ENCODE results near the gene SPECC1. TPM values are rescaled to one million over a fixed set of nuclear protein-coding genes. Genes with fewer than 3 reads are reported as not detected.
A peak's percentile ranks its signal among the peaks of the same experiment; 100 is the strongest.

The SPECC1 gene
- total and polyA plus RNA-seq, 9 of the 15 experiments (the other 6 are each of a cell fraction or from before 2014, with no cell fraction given), result 2.4 to 19.6 (median 14.7) TPM

GRCh38 chr17:20155258-20156195 is 146.4 kb downstream of the SPECC1 start (continued):
- TF ChIP-seq ELK1 (CRISPR knock-in tag; IDR thresholded peaks at IDR 0.05) (no peak), TCF7 (IDR thresholded peaks at IDR 0.05; ENCODE audit: borderline replicate concordance) (no peak), FOXM1 (IDR thresholded peaks at IDR 0.05; ENCODE audit: low read depth) (no peak), FOXM1 (CRISPR knock-in tag; IDR thresholded peaks at IDR 0.05; ENCODE audit: low read depth) (no peak), PML (IDR thresholded peaks at IDR 0.05; ENCODE audit: low read length) (0 out of 2 replicates have a peak, but pooled peaks have one; percentile 17), BHLHE40 (IDR thresholded peaks at IDR 0.05; ENCODE audit: low read length) (no peak), TEAD1 (CRISPR knock-in tag; IDR thresholded peaks at IDR 0.05) (no peak), SMARCB1 (IDR thresholded peaks at IDR 0.05; ENCODE audit: insufficient read length, low read depth) (no peak), PREB (CRISPR knock-in tag; IDR thresholded peaks at IDR 0.05) (no peak), RNF219 (CRISPR knock-in tag; IDR thresholded peaks at IDR 0.05) (no peak), ZNF655 (CRISPR knock-in tag; IDR thresholded peaks at IDR 0.05) (no peak), SIN3A (IDR thresholded peaks at IDR 0.05; ENCODE audit: borderline replicate concordance in 2 of 2, control insufficient read depth in 1 of 2, low read depth in 2 of 2, low read length in 2 of 2) (peak in 1 of 2 experiments; percentile 64; a peak in 1 of 4 replicates), RBM15 (IDR thresholded peaks at IDR 0.05; ENCODE audit: insufficient read depth, low read length) (no peak), ZNF124 (CRISPR knock-in tag; IDR thresholded peaks at IDR 0.05) (no peak), KAT7 (CRISPR knock-in tag; IDR thresholded peaks at IDR 0.05; ENCODE audit: borderline replicate concordance) (no peak), EP300 (IDR thresholded peaks at IDR 0.05; ENCODE audit: low read length) (no peak), FOXK2 (conservative IDR thresholded peaks at IDR 0.05 in 1 of 2, IDR thresholded peaks at IDR 0.05 in 1 of 2; ENCODE audit: low read depth in 2 of 2) (no peak), ZBTB7A (IDR thresholded peaks at IDR 0.05; ENCODE audit: borderline replicate concordance, control insufficient read depth, low read depth, low read length) (no peak), ZKSCAN1 (IDR thresholded peaks at IDR 0.05; ENCODE audit: low read depth, low read length) (no peak), SRSF1 (IDR thresholded peaks at IDR 0.05; ENCODE audit: low read depth, low read length) (no peak), TCFL5 (CRISPR knock-in tag; conservative IDR thresholded peaks at IDR 0.05) (no peak)
